Fibroblast of pulmonary artery (primary cell): ENCODE data around the gene BSN.
A peak's percentile ranks its signal among the peaks of the same experiment; 100 is the strongest.

Experiments used
- DNase-seq: peaks from one replicate; pipeline ENCODE4 v3.0.0-alpha.2; 2010; ENCODE audit warnings: low read depth
- H3K4me3 ChIP-seq: replicated peaks from 2 replicates; pipeline ENCODE4 v1.5.1; 2011; ENCODE audit warnings: low read depth, mild to moderate bottlenecking, control low read depth, low read length, moderate library complexity
- CTCF ChIP-seq: IDR thresholded peaks from 2 replicates; pipeline ENCODE4 v1.5.1; 2011; ENCODE audit warnings: mild to moderate bottlenecking, control low read depth, low read length, inconsistent platforms; ENCODE audit errors: missing control alignments

BSN gene

GRCh38 chr3:49553692-49554632, at the start of gene BSN:
Gene BSN, plus strand, starts transcription at chr3:49554477. Its CDS starts 126 bp downstream, at chr3:49554603.
- peak; percentile 91 for DNase-seq
- no peak for TF ChIP-seq CTCF
- peak within 1 kb of the TSS; percentile 74 for H3K4me3 ChIP-seq

- no peak for TF ChIP-seq CTCF
- no peak for DNase-seq
- no peak overlapping the region for H3K4me3 ChIP-seq
Observed at GRCh38 chr3:49506906-49507305, 47.4 kb upstream of the BSN start.

GRCh38 chr3:49509028-49509561, 45.2 kb upstream of the BSN start:
- TF ChIP-seq CTCF: no peak

GRCh38 chr3:49511639-49512038, 42.6 kb upstream of the BSN start:
- no peak overlapping the region for H3K4me3 ChIP-seq
- TF ChIP-seq CTCF: no peak
- DNase-seq: no peak

More at GRCh38 chr3:49509028-49509561, 45.2 kb upstream of the BSN start:
- no peak overlapping the region for H3K4me3 ChIP-seq
- no peak for DNase-seq

GRCh38 chr3:49512781-49513355, 41.4 kb upstream of the BSN start:
- no peak for TF ChIP-seq CTCF
- H3K4me3 ChIP-seq: no peak overlapping the region
- no peak for DNase-seq

GRCh38 chr3:49513494-49514124, 40.7 kb upstream of the BSN start:
- DNase-seq: no peak
- TF ChIP-seq CTCF: no peak
- H3K4me3 ChIP-seq: no peak overlapping the region
